A549 treated with Hydrocortisone at 1 μM for 4 hours (cell line): ENCODE data around the gene GSTO1. TPM values are rescaled to one million over a fixed set of nuclear protein-coding genes. Genes with fewer than 3 reads are reported as not detected.

Experiments
- total RNA-seq: library from RNA; stranded (reverse); fragments of 200-300 nt; extraction: Qiagen RNA extraction; gene quantifications from 5 replicates; pipeline ENCODE4 v1.2.3, GENCODE V29; 2022

Gene GSTO1
- 280 to 311 TPM (median 295 TPM) in 5 replicates for total RNA-seq

DNA sequence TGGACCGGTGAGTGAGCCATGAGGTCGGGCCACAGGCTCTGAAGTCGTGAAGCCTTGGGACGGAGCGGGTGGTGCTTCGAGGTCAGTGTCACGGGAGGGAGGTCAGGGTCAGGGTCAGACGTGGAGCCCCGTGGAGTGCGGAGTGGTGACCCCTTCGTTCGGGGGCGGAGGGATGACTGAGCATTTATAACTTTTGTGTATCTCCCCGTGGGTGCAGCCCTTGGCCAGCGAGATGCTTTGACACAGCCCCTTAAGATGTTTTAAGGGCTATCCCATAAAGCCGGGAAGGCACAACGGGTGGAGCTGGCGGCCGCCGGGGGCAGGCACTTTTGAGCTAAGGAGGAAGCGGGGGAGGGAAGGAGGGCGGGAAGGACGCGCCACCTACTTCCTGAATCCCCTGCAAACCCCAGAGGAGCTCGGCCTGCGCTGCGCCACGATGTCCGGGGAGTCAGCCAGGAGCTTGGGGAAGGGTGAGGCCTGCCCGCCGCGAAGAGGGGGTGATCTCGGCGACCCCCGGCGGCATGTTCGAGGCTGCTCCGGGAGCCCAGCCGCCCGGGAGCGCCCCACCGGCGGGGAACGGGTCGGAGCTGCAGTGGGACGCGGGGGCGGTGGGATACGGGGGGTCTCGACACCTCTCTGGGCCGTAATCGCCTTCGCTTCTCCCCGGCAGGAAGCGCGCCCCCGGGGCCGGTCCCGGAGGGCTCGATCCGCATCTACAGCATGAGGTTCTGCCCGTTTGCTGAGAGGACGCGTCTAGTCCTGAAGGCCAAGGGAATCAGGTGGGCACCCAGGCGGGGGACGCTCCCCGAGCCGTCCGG is at the start of gene GSTO1:
Gene GSTO1 (plus strand): TSS at position 400 of the 818 bp plus-strand sequence. CDS start 37 bp downstream, at position 437.

DNA sequence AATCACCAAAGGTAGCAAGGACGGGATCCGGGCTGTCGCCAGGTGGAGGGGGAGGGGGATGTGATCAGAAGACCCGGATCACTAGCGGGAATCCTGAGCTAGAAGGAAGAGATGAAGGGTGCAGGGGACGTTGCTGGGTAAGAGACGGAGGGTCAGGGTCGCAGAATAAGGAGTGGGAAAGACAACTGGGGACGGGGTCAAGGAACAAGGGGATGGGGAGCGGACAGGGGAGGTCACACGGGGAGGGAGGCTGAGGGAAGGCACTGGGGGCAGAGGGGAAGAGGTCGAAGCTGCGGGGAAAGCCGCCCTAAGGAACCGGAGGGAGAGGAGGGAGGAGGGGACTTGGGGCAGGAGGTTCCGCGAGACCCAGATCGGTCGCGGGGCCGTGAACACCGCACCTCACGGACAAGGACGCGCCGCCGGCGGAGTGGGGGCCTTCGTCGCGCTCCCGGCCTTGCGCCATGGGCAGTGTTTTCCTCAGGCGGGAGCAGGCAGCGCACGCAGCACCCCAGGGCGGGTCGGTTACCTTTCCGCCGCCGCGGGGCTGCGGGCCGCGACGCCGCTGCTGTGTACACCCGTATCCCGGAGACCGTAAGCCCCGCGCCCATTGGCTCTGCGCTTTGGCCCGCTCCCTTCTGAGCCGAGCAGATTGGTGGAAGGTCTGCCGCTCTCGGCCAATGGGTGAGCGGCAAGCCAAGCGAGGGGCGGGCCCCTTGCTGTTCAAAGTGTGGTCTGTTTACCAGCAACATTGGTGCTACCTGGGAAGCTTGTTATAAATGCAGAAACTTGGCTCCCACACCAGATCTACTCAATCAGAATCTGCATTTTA is 22.7 kb upstream of the GSTO1 start, which contains the start of gene CFAP43:
Gene CFAP43 (minus strand): TSS at position 581 of the 829 bp plus-strand sequence. CDS start 118 bp downstream, at position 463.

DNA sequence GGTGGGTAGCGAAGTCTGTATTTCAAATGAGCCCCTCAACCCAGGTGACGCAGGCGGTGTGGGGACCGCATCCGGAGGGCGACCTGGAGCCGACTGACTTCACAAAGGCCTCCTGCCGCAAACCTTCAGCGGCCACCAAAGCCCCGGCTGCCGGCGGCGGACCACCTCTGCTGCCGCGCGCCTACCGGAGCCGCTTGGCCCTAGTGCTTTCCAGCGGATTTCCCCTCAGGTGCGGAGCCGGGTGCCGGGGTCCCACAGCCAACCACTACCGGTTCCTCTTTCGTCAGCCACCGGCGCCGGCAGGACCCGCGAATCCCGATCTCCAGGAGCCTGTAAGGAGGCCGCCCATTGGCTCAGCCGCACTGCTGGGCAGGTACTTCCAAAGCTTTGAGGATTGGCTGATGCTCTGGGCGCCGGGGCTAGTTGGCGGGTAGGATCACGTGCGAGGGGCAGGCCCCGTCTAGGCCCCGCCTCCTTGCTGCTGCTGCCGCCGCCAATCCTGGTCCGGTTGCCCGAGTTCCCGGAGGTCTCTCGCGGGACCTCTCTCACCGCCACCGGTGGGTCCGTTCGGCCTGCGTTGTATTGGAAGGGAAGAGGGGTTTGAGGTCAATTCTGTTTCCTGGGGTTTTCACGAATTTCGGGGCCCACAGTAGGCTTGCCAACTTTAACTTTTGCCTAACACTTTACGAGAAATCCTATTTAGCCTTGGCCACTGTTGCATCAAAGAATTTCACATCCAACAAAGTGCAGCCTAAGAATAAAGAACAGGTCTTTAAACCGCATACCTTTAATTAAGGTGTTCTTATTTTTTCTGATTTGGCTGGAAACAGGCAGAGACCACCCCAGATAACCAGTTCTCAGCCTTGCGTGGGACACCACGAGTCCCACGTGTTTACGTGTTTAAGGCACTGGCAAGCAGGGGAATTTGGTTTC is 14.3 kb downstream of the GSTO1 start, which contains the start of gene GSTO2:
Gene GSTO2 (plus strand): TSS at position 472 of the 933 bp plus-strand sequence. CDS start 5,732 bp downstream, outside the sequence.

Other genes with a start within 250 kb of the GSTO1 start
- gene COL17A1, start 169.0 kb upstream of the GSTO1 start, total RNA-seq: 1.7 to 2.4 TPM (median 2.2 TPM) in 5 replicates
- 13.4 to 18.3 TPM (median 14.7 TPM) in 5 replicates for gene SFR1, start 132.7 kb upstream of the GSTO1 start, total RNA-seq
- 0.10 to 0.25 TPM (median 0.21 TPM) in 4 of 5 replicates, not detected in the other for gene CFAP43, start 22.5 kb upstream of the GSTO1 start, total RNA-seq
- 1.7 to 2.4 TPM (median 1.9 TPM) in 5 replicates for gene GSTO2, start 14.3 kb downstream of the GSTO1 start, total RNA-seq
- gene ITPRIP, start 83.6 kb downstream of the GSTO1 start, total RNA-seq: 57.4 to 68.3 TPM (median 64.7 TPM) in 5 replicates
- gene CFAP58, start 98.9 kb downstream of the GSTO1 start, total RNA-seq: 0.08 to 0.17 TPM (median 0.14 TPM) in 5 replicates